ENCODE data around the gene HUWE1. TPM values are rescaled to one million over a fixed set of nuclear protein-coding genes. Genes with fewer than 3 reads are reported as not detected.

HUWE1 gene
- total RNA-seq, 2 donors from 2014 or later = 116 to 169 TPM

GRCh38 chrX:53595266-53595810, 91.2 kb downstream of the HUWE1 start:
- H3K4me3 ChIP-seq = no peak overlapping the region
- DNase-seq = no peak
- no peaks in the 10 kb centered on the region for H3K4me1 ChIP-seq
- no peaks in the 10 kb centered on the region for H3K9me3 ChIP-seq
- TF ChIP-seq, protein P1, sequence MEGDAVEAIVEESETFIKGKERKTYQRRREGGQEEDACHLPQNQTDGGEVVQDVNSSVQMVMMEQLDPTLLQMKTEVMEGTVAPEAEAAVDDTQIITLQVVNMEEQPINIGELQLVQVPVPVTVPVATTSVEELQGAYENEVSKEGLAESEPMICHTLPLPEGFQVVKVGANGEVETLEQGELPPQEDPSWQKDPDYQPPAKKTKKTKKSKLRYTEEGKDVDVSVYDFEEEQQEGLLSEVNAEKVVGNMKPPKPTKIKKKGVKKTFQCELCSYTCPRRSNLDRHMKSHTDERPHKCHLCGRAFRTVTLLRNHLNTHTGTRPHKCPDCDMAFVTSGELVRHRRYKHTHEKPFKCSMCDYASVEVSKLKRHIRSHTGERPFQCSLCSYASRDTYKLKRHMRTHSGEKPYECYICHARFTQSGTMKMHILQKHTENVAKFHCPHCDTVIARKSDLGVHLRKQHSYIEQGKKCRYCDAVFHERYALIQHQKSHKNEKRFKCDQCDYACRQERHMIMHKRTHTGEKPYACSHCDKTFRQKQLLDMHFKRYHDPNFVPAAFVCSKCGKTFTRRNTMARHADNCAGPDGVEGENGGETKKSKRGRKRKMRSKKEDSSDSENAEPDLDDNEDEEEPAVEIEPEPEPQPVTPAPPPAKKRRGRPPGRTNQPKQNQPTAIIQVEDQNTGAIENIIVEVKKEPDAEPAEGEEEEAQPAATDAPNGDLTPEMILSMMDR (IDR thresholded peaks at IDR 0.05) = no peak
- no peak overlapping the region for H3K9ac ChIP-seq (ENCODE audit: low read depth in 2 of 2, low read length in 2 of 2)
- no peaks in the 10 kb centered on the region for H3K36me3 ChIP-seq
- H3K27ac ChIP-seq = no peak overlapping the region
- H3K27me3 ChIP-seq = no peaks in the 10 kb centered on the region
- intact Hi-C loops (cut with DNase I) = no loop called here

- Histone ChIP-seq H3K4me1 (no peaks in the 10 kb centered on the region), H3K9me3 (no peaks in the 10 kb centered on the region), H3K4me3 (no peak overlapping the region), H3K9ac (ENCODE audit: low read depth in 2 of 2, low read length in 2 of 2) (no peak overlapping the region), H3K27ac (no peak overlapping the region), H3K27me3 (no peaks in the 10 kb centered on the region), H3K36me3 (no peaks in the 10 kb centered on the region)
- TF ChIP-seq, protein P1 (IDR thresholded peaks at IDR 0.05) = no peak
- intact Hi-C loops (cut with DNase I) = no loop called here
- DNase-seq = no peak
Observed at GRCh38 chrX:53594354-53594753, 92.2 kb downstream of the HUWE1 start.

GRCh38 chrX:53587795-53588420, 98.6 kb downstream of the HUWE1 start:
- no peaks in the 10 kb centered on the region for H3K27me3 ChIP-seq
- no peaks in the 10 kb centered on the region for H3K4me1 ChIP-seq
- peaks cover 3% of the 10 kb centered on the region for H3K36me3 ChIP-seq
- H3K4me3 ChIP-seq = no peak overlapping the region
- no peak for DNase-seq
- no peak overlapping the region for H3K27ac ChIP-seq
- H3K9ac ChIP-seq (ENCODE audit: low read depth in 2 of 2, low read length in 2 of 2) = no peak overlapping the region
- intact Hi-C loops (cut with DNase I) = no loop called here
- TF ChIP-seq, protein P1 (IDR thresholded peaks at IDR 0.05) = no peak
- H3K9me3 ChIP-seq = no peaks in the 10 kb centered on the region

DNA sequence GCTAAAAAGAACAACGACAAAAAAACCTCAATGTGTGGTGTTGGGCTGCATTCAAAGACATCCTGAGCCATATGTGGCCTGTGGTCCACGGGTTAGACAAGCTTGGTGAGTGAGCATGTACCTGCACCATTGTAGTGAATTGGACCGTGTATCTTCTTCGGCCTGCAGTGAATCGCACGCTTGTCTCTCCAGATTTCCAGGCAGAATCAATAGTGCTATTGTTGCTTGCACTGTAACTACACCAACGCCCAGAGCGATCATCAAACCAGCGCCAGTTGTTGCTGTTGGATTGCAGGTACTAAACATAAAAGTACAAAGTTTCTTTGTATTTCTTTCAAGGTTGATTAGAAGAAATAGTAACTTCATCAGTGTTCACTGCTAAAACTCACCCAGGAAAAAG, 101.6 kb downstream of the HUWE1 start:
- no peak for DNase-seq
- TF ChIP-seq, protein P1 (IDR thresholded peaks at IDR 0.05) = no peak
- Histone ChIP-seq H3K4me1 (no peaks in the 10 kb centered on the region), H3K9me3 (no peaks in the 10 kb centered on the region), H3K36me3 (peaks cover 3% of the 10 kb centered on the region), H3K9ac (ENCODE audit: low read depth in 2 of 2, low read length in 2 of 2) (no peak overlapping the region), H3K27me3 (no peaks in the 10 kb centered on the region), H3K27ac (no peak overlapping the region), H3K4me3 (no peak overlapping the region)
- intact Hi-C loops (cut with DNase I) = no loop called here

- Histone ChIP-seq H3K4me3 (no peak overlapping the region), H3K36me3 (peaks cover 3% of the 10 kb centered on the region), H3K27ac (no peak overlapping the region), H3K9ac (ENCODE audit: low read depth in 2 of 2, low read length in 2 of 2) (no peak overlapping the region), H3K4me1 (no peaks in the 10 kb centered on the region), H3K9me3 (no peaks in the 10 kb centered on the region), H3K27me3 (no peaks in the 10 kb centered on the region)
- DNase-seq = no peak
- TF ChIP-seq, protein P1 (IDR thresholded peaks at IDR 0.05) = no peak
- intact Hi-C loops (cut with DNase I) = no loop called here
Observed at GRCh38 chrX:53583571-53583970, 102.9 kb downstream of the HUWE1 start.

Data from colonic mucosa (tissue), 4 donors.